H9 (cell line): ENCODE measurements around the gene MFGE8. TPM values are rescaled to one million over a fixed set of nuclear protein-coding genes. Genes with fewer than 3 reads are reported as not detected.

Experiments
- DNase-seq: peaks from one replicate; pipeline ENCODE4 v3.0.0-alpha.2; 2017
- H2AFZ ChIP-seq: one replicate; pipeline ENCODE4 v1.6.1; 2013; ENCODE audit warnings: mild to moderate bottlenecking, low read length, control low read depth, moderate library complexity
- H2AK5ac ChIP-seq: 2 replicates; pipeline ENCODE4 v1.6.1; 2013; ENCODE audit warnings: low read length, control low read depth, mixed read lengths; ENCODE audit not compliant: insufficient read length
- H2BK120ac ChIP-seq: one replicate; pipeline ENCODE4 v1.6.1; 2013; ENCODE audit warnings: low read depth, mild to moderate bottlenecking, low read length, control low read depth, inconsistent platforms; ENCODE audit not compliant: poor library complexity, severe bottlenecking
- H2BK12ac ChIP-seq: 2 replicates; pipeline ENCODE4 v1.6.1; 2013; ENCODE audit warnings: low read length, control low read depth, mixed read lengths, low read depth; ENCODE audit not compliant: insufficient read length
- H2BK15ac ChIP-seq: 2 replicates; pipeline ENCODE4 v1.6.1; 2013; ENCODE audit warnings: low read depth, low read length, control low read depth
- H2BK20ac ChIP-seq: one replicate; pipeline ENCODE4 v1.6.1; 2013; ENCODE audit warnings: low read depth, mild to moderate bottlenecking, low read length, control low read depth, inconsistent platforms; ENCODE audit not compliant: poor library complexity, severe bottlenecking
- H2BK5ac ChIP-seq: 2 replicates; pipeline ENCODE4 v1.6.1; 2013; ENCODE audit warnings: low read length, control low read depth, mixed read lengths; ENCODE audit not compliant: insufficient read length
- H3K14ac ChIP-seq: 2 replicates; pipeline ENCODE4 v1.6.1; 2013; ENCODE audit warnings: low read length, control low read depth; ENCODE audit not compliant: insufficient read depth
- H3K18ac ChIP-seq: 2 replicates; pipeline ENCODE4 v1.6.1; 2013; ENCODE audit warnings: low read depth, mild to moderate bottlenecking, mixed read lengths, low read length, control low read depth; ENCODE audit not compliant: insufficient read length
- H3K23ac ChIP-seq: 2 replicates; pipeline ENCODE4 v1.6.1; 2013; ENCODE audit warnings: low read length, control low read depth, mixed read lengths, low read depth; ENCODE audit not compliant: insufficient read length
- H3K23me2 ChIP-seq: 2 replicates; pipeline ENCODE4 v1.6.1; 2013; ENCODE audit warnings: low read depth, mild to moderate bottlenecking, mixed read lengths, low read length, control low read depth; ENCODE audit not compliant: insufficient read length, poor library complexity, severe bottlenecking
- H3K27ac ChIP-seq: 2 replicates; pipeline ENCODE4 v1.5.1; 2013; ENCODE audit warnings: low read length, control low read depth, mixed read lengths, low read depth; ENCODE audit not compliant: insufficient read length
- H3K27me3 ChIP-seq: 2 replicates; pipeline ENCODE4 v1.6.1; 2013; ENCODE audit warnings: low read length, control low read depth, inconsistent platforms; ENCODE audit not compliant: insufficient read depth
- H3K4ac ChIP-seq: 2 replicates; pipeline ENCODE4 v1.6.1; 2013; ENCODE audit warnings: low read depth, mild to moderate bottlenecking, control low read depth, inconsistent platforms, low read length, moderate library complexity
- H3K4me1 ChIP-seq: 2 replicates; pipeline ENCODE4 v1.6.1; 2013; ENCODE audit warnings: low read length, control low read depth, inconsistent platforms; ENCODE audit not compliant: insufficient read depth
- H3K4me2 ChIP-seq: 2 replicates; pipeline ENCODE4 v1.6.1; 2013; ENCODE audit warnings: low read length, control low read depth, mixed read lengths; ENCODE audit not compliant: insufficient read length, insufficient read depth
- H3K56ac ChIP-seq: 2 replicates; pipeline ENCODE4 v1.6.1; 2013; ENCODE audit warnings: low read depth, mild to moderate bottlenecking, mixed read lengths, low read length, control low read depth; ENCODE audit not compliant: insufficient read length
- H3K79me1 ChIP-seq: 2 replicates; pipeline ENCODE4 v1.6.1; 2013; ENCODE audit warnings: low read depth, mild to moderate bottlenecking, moderate library complexity, low read length, control low read depth, inconsistent platforms; ENCODE audit not compliant: insufficient read depth, poor library complexity, severe bottlenecking
- H3K79me2 ChIP-seq: 2 replicates; pipeline ENCODE4 v1.6.1; 2013; ENCODE audit warnings: low read length, control low read depth, inconsistent platforms; ENCODE audit not compliant: insufficient read depth
- H3K9ac ChIP-seq: 2 replicates; pipeline ENCODE4 v1.6.1; 2013; ENCODE audit warnings: low read length, control low read depth, mixed read lengths; ENCODE audit not compliant: insufficient read length; ENCODE audit errors: extremely low read depth
- H3K9me3 ChIP-seq: one replicate; pipeline ENCODE4 v1.6.1; 2013; ENCODE audit warnings: low read depth, low read length, inconsistent platforms; ENCODE audit not compliant: control insufficient read depth
- H3T11ph ChIP-seq: one replicate; pipeline ENCODE4 v1.6.1; 2013; ENCODE audit warnings: mild to moderate bottlenecking, low read length, control low read depth, inconsistent platforms
- H4K20me1 ChIP-seq: one replicate; pipeline ENCODE4 v1.6.1; 2013; ENCODE audit not compliant: control insufficient read depth, insufficient read length, insufficient read depth
- H4K5ac ChIP-seq: 2 replicates; pipeline ENCODE4 v1.6.1; 2013; ENCODE audit warnings: low read depth, mild to moderate bottlenecking, mixed read lengths, low read length, control low read depth; ENCODE audit not compliant: insufficient read length
- H4K8ac ChIP-seq: replicated peaks from 2 replicates; pipeline ENCODE4 v1.6.1; 2013; ENCODE audit warnings: low read length, control low read depth, mixed read lengths, low read depth; ENCODE audit not compliant: insufficient read length
- H4K91ac ChIP-seq: 2 replicates; pipeline ENCODE4 v1.6.1; 2013; ENCODE audit warnings: low read depth, mild to moderate bottlenecking, moderate library complexity, mixed read lengths, low read length, control low read depth; ENCODE audit not compliant: insufficient read length
- H3K27ac Mint-ChIP-seq, 3 experiments: 2 replicates in 2 of 3; 3 replicates in 1 of 3; pipeline ENCODE4 v1.8.0; 2020 to 2021; ENCODE audit warnings: mixed read lengths in 3 of 3, mild to moderate bottlenecking in 1 of 3, moderate library complexity in 1 of 3
- H3K27me3 Mint-ChIP-seq: 2 replicates; pipeline ENCODE4 v1.8.0; 2021; ENCODE audit warnings: low read depth, mild to moderate bottlenecking, moderate library complexity, mixed read lengths
- H3K36me3 Mint-ChIP-seq, 3 experiments: 2 replicates in 2 of 3; 3 replicates in 1 of 3; pipeline ENCODE4 v1.8.0; 2020 to 2021; ENCODE audit warnings: low read depth in 3 of 3, mixed read lengths in 3 of 3; ENCODE audit not compliant: insufficient read depth in 1 of 3
- H3K4me1 Mint-ChIP-seq, 2 experiments: 2 replicates each; pipeline ENCODE4 v1.8.0; 2020; ENCODE audit warnings: mixed read lengths in 2 of 2
- H3K4me3 Mint-ChIP-seq, 2 experiments: 2 replicates in 1 of 2; 3 replicates in 1 of 2; pipeline ENCODE4 v1.8.0; 2020 to 2021; ENCODE audit warnings: mild to moderate bottlenecking in 2 of 2, mixed read lengths in 2 of 2, moderate library complexity in 1 of 2
- H3K9me3 Mint-ChIP-seq, 2 experiments: 2 replicates in 1 of 2; 3 replicates in 1 of 2; pipeline ENCODE4 v1.8.0; 2020; ENCODE audit warnings: mild to moderate bottlenecking in 2 of 2, mixed read lengths in 2 of 2, moderate library complexity in 1 of 2
- CTCF ChIP-seq: fragments of 200-600 bp; sonication (generic); conservative IDR thresholded peaks from 3 replicates; pipeline ENCODE4 v1.8.0; 2021; ENCODE audit warnings: antibody characterized with exemption, mild to moderate bottlenecking
- WGBS: extraction: QIAGEN DNeasy Blood & Tissue Kit; methylation state at CpG from one replicate; pipeline ENCODE4 v1.1.7; 2013; ENCODE audit warnings: missing lambda C conversion rate, low lambda C conversion rate, mixed read lengths; ENCODE audit not compliant: insufficient read length; ENCODE audit errors: extremely low coverage; 5-methylcytosine and 5-hydroxymethylcytosine counted together
- total RNA-seq: library from RNA; stranded (reverse); gene quantifications from 2 replicates; pipeline ENCODE4 v1.2.1, GENCODE V29; 2021

Gene MFGE8
- total RNA-seq, 1 experiment from 2014 or later: 653 TPM

GRCh38 chr15:88907111-88907510 lies 6.1 kb downstream of the MFGE8 start:
- H2BK12ac ChIP-seq: no peak overlapping the region
- H3K36me3 Mint-ChIP-seq: peaks cover 87 to 100% (median 94%) of the 10 kb centered on the region in 3 experiments
- DNase-seq: no peak
- H2BK120ac ChIP-seq: no peak overlapping the region
- H2BK20ac ChIP-seq: no peak overlapping the region
- H3K9me3 Mint-ChIP-seq: no peaks in the 10 kb centered on the region; a peak in 1 of 5 replicates
- H3K27me3 ChIP-seq: no peaks in the 10 kb centered on the region
- peak overlapping the region in 2 of 3 experiments; percentile 39 to 95; a peak in 3 of 7 replicates for H3K27ac Mint-ChIP-seq
- no peak overlapping the region for H3T11ph ChIP-seq
- H3K4me1 ChIP-seq: peaks cover 8% of the 10 kb centered on the region
- peaks cover 18% of the 10 kb centered on the region; the same call in 1 of the 2 replicates for H3K79me2 ChIP-seq
- no peak overlapping the region for H3K56ac ChIP-seq
- no peak overlapping the region for H2AFZ ChIP-seq
- WGBS: no CpG with 5 or more reads among the region's 14 CpGs
- no peak overlapping the region for H3K9ac ChIP-seq
- no peak overlapping the region for H3K23ac ChIP-seq
- H3K27ac ChIP-seq: no peak overlapping the region
- no peak overlapping the region for H3K18ac ChIP-seq
- no peak overlapping the region for H4K8ac ChIP-seq
- TF ChIP-seq CTCF: no peak
- H3K23me2 ChIP-seq: peaks cover 5% of the 10 kb centered on the region
- no peak overlapping the region for H3K4ac ChIP-seq
- no peak overlapping the region for H3K4me2 ChIP-seq
- no peak overlapping the region for H2BK15ac ChIP-seq
- H4K20me1 ChIP-seq: no peaks in the 10 kb centered on the region
- no peaks in the 10 kb centered on the region for H3K9me3 ChIP-seq
- H4K91ac ChIP-seq: no peak overlapping the region
- H4K5ac ChIP-seq: no peak overlapping the region
- peak overlapping the region in 1 of 2 experiments; percentile 54; a peak in 2 of 5 replicates for H3K4me3 Mint-ChIP-seq
- H3K79me1 ChIP-seq: peaks cover 24% of the 10 kb centered on the region
- H3K4me1 Mint-ChIP-seq: peaks cover 53 to 92% of the 10 kb centered on the region in 2 experiments
- no peak overlapping the region for H3K14ac ChIP-seq
- H2BK5ac ChIP-seq: no peak overlapping the region
- no peaks in the 10 kb centered on the region for H3K27me3 Mint-ChIP-seq
- H2AK5ac ChIP-seq: no peak overlapping the region
